Gastroesophageal sphincter (tissue), 3 donors: ENCODE measurements around the gene ADAD2.

Experiments
- POLR2A ChIP-seq, 2 donors: fragments of 450-650 bp; IDR thresholded peaks; one replicate each; pipeline ENCODE4 v1.6.1; 2017; ENCODE audit warnings: antibody characterized with exemption in 2 of 2, mild to moderate bottlenecking in 2 of 2, moderate library complexity in 1 of 2
- TF ChIP-seq, protein P1 (sequence below), 4 experiments: fragments of 200-600 bp in 2 of 4; fragments of 450-650 bp in 2 of 4; sonication (generic) in 1 of 4; IDR thresholded peaks; one replicate each; pipeline ENCODE4 v1.5.1; 2017 to 2019; ENCODE audit warnings: antibody characterized with exemption in 4 of 4, mild to moderate bottlenecking in 2 of 4, moderate library complexity in 2 of 4

DNA sequence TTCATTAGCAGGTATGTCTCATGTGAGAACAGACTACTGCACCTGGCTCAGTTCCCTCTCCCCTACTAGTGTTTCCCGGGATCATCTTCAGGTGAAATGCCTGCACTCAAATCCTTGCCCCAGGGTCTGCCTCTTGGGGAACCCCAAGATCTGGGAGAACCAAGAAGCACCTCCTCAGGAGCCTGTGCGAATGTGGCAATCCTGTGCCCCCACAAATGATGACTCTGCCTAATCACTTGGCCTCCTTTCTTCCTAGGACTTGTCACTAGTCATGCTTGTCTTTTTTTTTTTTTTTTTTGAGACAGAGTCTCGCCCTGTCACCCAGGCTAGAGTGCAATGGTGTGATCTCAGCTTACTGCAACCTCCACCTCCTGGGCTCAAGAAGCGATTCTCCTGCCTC, 21.7 kb downstream of the ADAD2 start:
- no peak for TF ChIP-seq POLR2A (IDR thresholded peaks at IDR 0.05)
- TF ChIP-seq, protein P1, sequence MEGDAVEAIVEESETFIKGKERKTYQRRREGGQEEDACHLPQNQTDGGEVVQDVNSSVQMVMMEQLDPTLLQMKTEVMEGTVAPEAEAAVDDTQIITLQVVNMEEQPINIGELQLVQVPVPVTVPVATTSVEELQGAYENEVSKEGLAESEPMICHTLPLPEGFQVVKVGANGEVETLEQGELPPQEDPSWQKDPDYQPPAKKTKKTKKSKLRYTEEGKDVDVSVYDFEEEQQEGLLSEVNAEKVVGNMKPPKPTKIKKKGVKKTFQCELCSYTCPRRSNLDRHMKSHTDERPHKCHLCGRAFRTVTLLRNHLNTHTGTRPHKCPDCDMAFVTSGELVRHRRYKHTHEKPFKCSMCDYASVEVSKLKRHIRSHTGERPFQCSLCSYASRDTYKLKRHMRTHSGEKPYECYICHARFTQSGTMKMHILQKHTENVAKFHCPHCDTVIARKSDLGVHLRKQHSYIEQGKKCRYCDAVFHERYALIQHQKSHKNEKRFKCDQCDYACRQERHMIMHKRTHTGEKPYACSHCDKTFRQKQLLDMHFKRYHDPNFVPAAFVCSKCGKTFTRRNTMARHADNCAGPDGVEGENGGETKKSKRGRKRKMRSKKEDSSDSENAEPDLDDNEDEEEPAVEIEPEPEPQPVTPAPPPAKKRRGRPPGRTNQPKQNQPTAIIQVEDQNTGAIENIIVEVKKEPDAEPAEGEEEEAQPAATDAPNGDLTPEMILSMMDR (IDR thresholded peaks at IDR 0.05): no peak
